ENCODE measurements around the gene OR4S2. TPM values are rescaled to one million over a fixed set of nuclear protein-coding genes. Genes with fewer than 3 reads are reported as not detected.

Gene OR4S2
- total RNA-seq: not detected in 2 replicates

GRCh38 chr11:55648027-55648426 is at the start of gene OR4S2:
Gene OR4S2, plus strand, starts transcription at chr11:55648327. Its CDS starts 2,577 bp downstream, at chr11:55650904.

GRCh38 chr11:55607545-55607944 is 40.6 kb upstream of the OR4S2 start, which contains the start of gene OR4C11:
Gene OR4C11, minus strand, starts transcription at chr11:55607645. Its CDS starts 3,272 bp downstream, at chr11:55604373.

GRCh38 chr11:55634813-55635212 is 13.3 kb upstream of the OR4S2 start, which contains the start of gene OR4P4:
Gene OR4P4, plus strand, starts transcription at chr11:55635113.

GRCh38 chr11:55661901-55662300 is 13.8 kb downstream of the OR4S2 start, which contains the start of gene OR4C6:
Gene OR4C6, plus strand, starts transcription at chr11:55662201. Its CDS starts 2,966 bp downstream, at chr11:55665167.

Other genes with a start within 250 kb of the OR4S2 start
- gene OR4C15, start 93.9 kb upstream of the OR4S2 start, total RNA-seq: not detected in 2 replicates
- gene OR4C16, start 76.2 kb upstream of the OR4S2 start, total RNA-seq: not detected in 2 replicates
- not detected in 2 replicates for gene OR4C11, start 40.7 kb upstream of the OR4S2 start, total RNA-seq
- gene OR4P4, start 13.2 kb upstream of the OR4S2 start, total RNA-seq: not detected in 2 replicates
- gene OR4C6, start 13.9 kb downstream of the OR4S2 start, total RNA-seq: not detected in 2 replicates
- gene OR5D13, start 125.1 kb downstream of the OR4S2 start, total RNA-seq: not detected in 2 replicates
- gene OR5D14, start 147.2 kb downstream of the OR4S2 start, total RNA-seq: not detected in 2 replicates
- gene OR5L1, start 163.0 kb downstream of the OR4S2 start, total RNA-seq: not detected in 2 replicates
- not detected in 2 replicates for gene OR5D18, start 171.3 kb downstream of the OR4S2 start, total RNA-seq
- gene OR5L2, start 178.9 kb downstream of the OR4S2 start, total RNA-seq: not detected in 2 replicates
- gene OR5D16, start 190.4 kb downstream of the OR4S2 start, total RNA-seq: not detected in 2 replicates
- not detected in 2 replicates for gene TRIM51, start 235.0 kb downstream of the OR4S2 start, total RNA-seq